ENCODE results near the gene SCRG1. TPM values are rescaled to one million over a fixed set of nuclear protein-coding genes. Genes with fewer than 3 reads are reported as not detected.

SCRG1 gene
- polyA plus RNA-seq = under 1 TPM in 2 of 4 donors, not detected in 2; 0.15 to 0.43 TPM
- long read RNA-seq, donor 1, full-length matches to known transcripts = 6 of 6 reads
- long read RNA-seq, donor 1, partial matches to known transcripts = 0 of 6 reads
- long read RNA-seq, donor 1, other reads (novel, unspliced or antisense) = 0 of 6 reads
- long read RNA-seq, donor 2, full-length matches to known transcripts = 3 of 3 reads
- long read RNA-seq, donor 2, partial matches to known transcripts = 0 of 3 reads
- long read RNA-seq, donor 2, other reads (novel, unspliced or antisense) = 0 of 3 reads
- long read RNA-seq, donor 3, full-length matches to known transcripts = 2 of 2 reads
- long read RNA-seq, donor 3, partial matches to known transcripts = 0 of 2 reads
- long read RNA-seq, donor 3, other reads (novel, unspliced or antisense) = 0 of 2 reads
- long read RNA-seq, donor 4 = 0 reads
- long read RNA-seq, donor 5 = 0 reads
- long read RNA-seq, donor 6 = 0 reads
- long read RNA-seq, donor 7, full-length matches to known transcripts = 2 of 2 reads
- long read RNA-seq, donor 7, partial matches to known transcripts = 0 of 2 reads
- long read RNA-seq, donor 7, other reads (novel, unspliced or antisense) = 0 of 2 reads
- long read RNA-seq, donor 8 = 0 reads
- long read RNA-seq, donor 9, full-length matches to known transcripts = 1 of 1 reads
- long read RNA-seq, donor 9, partial matches to known transcripts = 0 of 1 reads
- long read RNA-seq, donor 9, other reads (novel, unspliced or antisense) = 0 of 1 reads
- long read RNA-seq, donor 10, full-length matches to known transcripts = 6 of 6 reads
- long read RNA-seq, donor 10, partial matches to known transcripts = 0 of 6 reads
- long read RNA-seq, donor 10, other reads (novel, unspliced or antisense) = 0 of 6 reads

DNA sequence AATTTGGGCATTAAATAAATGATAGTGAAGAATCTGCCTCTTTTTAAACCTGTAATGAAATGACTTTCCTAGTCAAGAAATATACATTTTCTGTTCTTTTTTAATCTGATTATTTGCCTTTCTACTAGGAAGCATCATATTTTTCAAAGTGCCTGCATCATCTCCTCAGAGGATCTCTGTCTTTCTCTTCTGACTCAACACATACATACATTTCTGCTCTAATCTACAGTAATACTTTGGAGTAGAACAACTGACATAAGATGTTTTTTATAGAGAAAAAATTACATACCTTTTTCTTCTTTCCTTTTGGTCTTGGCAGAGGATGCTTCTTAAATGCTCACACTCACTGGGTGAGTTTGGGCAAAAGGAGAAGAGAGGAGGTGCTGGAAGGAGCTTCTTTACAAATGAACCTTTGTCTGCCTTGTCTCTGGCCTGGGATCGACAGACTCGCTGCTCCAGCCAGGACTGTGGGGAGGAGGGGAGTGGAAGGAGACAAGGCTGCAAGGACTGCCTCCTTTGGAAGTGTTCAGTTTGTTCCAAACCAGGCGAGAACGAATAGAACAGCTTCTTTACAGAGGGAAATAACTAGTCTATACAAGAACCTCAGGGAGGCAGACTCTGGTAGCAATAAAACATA, at the start of gene SCRG1:
Gene SCRG1 (minus strand): TSS at position 338 of the 637 bp plus-strand sequence. CDS start 7,702 bp downstream, outside the sequence.
- no peaks in the 10 kb centered on the region for H3K4me1 ChIP-seq (ENCODE audit: control insufficient read depth in 3 of 3, insufficient read depth in 2 of 3, low read depth in 1 of 3, low read length in 2 of 3)
- FAIRE-seq (no peak), DNase-seq (no peak)
- H3K36me3 ChIP-seq (ENCODE audit: control insufficient read depth in 3 of 3, insufficient read depth in 2 of 3, low read depth in 1 of 3, low read length in 3 of 3) = peaks cover 0 to 3% (median 0%) of the 10 kb centered on the region in 3 donors
- 67 to 87% (median 81%) methylated on average over 4 of the region's 4 CpGs for WGBS, 3 donors
- H3K9me3 ChIP-seq (ENCODE audit: control insufficient read depth in 2 of 2, insufficient read depth in 1 of 2, low read depth in 1 of 2, low read length in 1 of 2) = no peaks in the 10 kb centered on the region
- no peaks in the 10 kb centered on the region for H3K27me3 ChIP-seq (ENCODE audit: control insufficient read depth in 3 of 3, insufficient read depth in 3 of 3, low read length in 3 of 3)
- H3K4me3 ChIP-seq (ENCODE audit: low read depth in 1 of 3, low read length in 3 of 3) = no peak within 1 kb of the TSS
- no peak within 1 kb of the TSS for H3K27ac ChIP-seq (ENCODE audit: low read depth in 1 of 3, low read length in 2 of 3)

DNA sequence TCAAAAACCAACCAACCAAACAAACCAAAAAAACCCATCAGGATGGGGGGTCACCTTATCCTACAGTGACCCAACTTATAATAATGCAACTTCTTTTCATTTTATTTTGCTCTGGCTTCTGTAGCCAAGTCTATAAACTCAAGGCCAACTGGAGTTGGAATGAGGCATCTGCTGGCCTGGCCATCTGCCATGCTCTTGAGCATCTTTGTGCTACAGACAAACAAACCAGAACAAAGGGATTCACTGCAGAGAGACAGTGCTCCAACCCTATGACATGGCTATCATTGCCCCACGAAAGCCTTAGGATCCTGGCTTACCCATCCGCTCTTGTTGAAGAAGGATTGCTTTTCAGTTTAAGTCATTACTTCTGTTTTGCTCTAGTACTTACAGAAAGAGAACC, 49.2 kb upstream of the SCRG1 start:
- no peaks in the 10 kb centered on the region for H3K27me3 ChIP-seq (ENCODE audit: control insufficient read depth in 3 of 3, insufficient read depth in 3 of 3, low read length in 3 of 3)
- H3K27ac ChIP-seq (ENCODE audit: low read depth in 1 of 3, low read length in 2 of 3) = no peak overlapping the region
- no peaks in the 10 kb centered on the region for H3K9me3 ChIP-seq (ENCODE audit: control insufficient read depth in 2 of 2, insufficient read depth in 1 of 2, low read depth in 1 of 2, low read length in 1 of 2)
- DNase-seq (no peak), FAIRE-seq (no peak)
- H3K4me3 ChIP-seq (ENCODE audit: low read depth in 1 of 3, low read length in 3 of 3) = no peak overlapping the region
- WGBS, 3 donors = 73 to 87% (median 76%) methylated on average over 2 of the region's 2 CpGs
- H3K4me1 ChIP-seq (ENCODE audit: control insufficient read depth in 3 of 3, insufficient read depth in 2 of 3, low read depth in 1 of 3, low read length in 2 of 3) = no peaks in the 10 kb centered on the region
- no peaks in the 10 kb centered on the region for H3K36me3 ChIP-seq (ENCODE audit: control insufficient read depth in 3 of 3, insufficient read depth in 2 of 3, low read depth in 1 of 3, low read length in 3 of 3)

DNA sequence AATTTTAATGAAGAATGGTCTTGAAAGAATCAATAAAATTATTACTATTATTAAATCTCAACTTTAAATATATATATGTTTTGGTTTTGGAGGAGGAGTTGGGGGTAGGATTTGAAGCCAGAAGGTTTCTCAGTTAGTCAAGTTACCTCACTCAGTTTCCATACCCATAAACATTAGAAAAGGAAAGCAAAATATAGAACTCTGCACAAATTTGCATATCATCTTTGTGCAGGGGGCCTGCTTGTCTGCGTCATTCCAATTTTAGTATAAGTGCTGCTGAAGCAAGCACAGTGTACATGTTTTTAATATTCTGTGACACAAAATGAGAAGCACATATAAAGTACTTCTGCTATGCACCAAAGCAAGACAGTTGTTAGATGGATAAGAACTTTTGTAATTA, 47.5 kb upstream of the SCRG1 start:
- no peak for FAIRE-seq
- no peak for DNase-seq
- H3K27me3 ChIP-seq (ENCODE audit: control insufficient read depth in 3 of 3, insufficient read depth in 3 of 3, low read length in 3 of 3) = no peaks in the 10 kb centered on the region
- 82 to 97% (median 93%) methylated on average over 1 of the region's 1 CpG for WGBS, 3 donors
- no peaks in the 10 kb centered on the region for H3K4me1 ChIP-seq (ENCODE audit: control insufficient read depth in 3 of 3, insufficient read depth in 2 of 3, low read depth in 1 of 3, low read length in 2 of 3)
- no peak overlapping the region for H3K4me3 ChIP-seq (ENCODE audit: low read depth in 1 of 3, low read length in 3 of 3)
- H3K9me3 ChIP-seq (ENCODE audit: control insufficient read depth in 2 of 2, insufficient read depth in 1 of 2, low read depth in 1 of 2, low read length in 1 of 2) = no peaks in the 10 kb centered on the region
- H3K36me3 ChIP-seq (ENCODE audit: control insufficient read depth in 3 of 3, insufficient read depth in 2 of 3, low read depth in 1 of 3, low read length in 3 of 3) = no peaks in the 10 kb centered on the region
- H3K27ac ChIP-seq (ENCODE audit: low read depth in 1 of 3, low read length in 2 of 3) = no peak overlapping the region

DNA sequence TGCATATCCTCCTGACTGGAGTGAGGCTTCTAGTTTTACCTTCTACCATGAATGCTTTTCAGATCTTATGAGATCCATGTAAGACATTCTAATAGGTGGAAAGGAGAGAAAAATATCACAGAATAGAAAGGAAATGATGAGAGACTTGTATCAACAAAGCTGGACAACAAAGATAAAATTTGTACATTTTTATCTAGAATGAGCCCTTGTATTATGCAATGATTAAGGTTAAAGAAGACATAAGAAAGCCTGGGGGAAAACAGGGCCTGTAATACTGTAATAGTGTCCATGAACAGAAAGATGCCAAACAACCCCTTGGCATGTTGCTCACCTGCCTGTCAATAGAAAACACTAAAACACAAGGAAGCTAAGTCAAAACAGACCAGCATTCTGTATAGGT, 44.2 kb upstream of the SCRG1 start:
- H3K27ac ChIP-seq (ENCODE audit: low read depth in 1 of 3, low read length in 2 of 3) = no peak overlapping the region
- no peaks in the 10 kb centered on the region for H3K4me1 ChIP-seq (ENCODE audit: control insufficient read depth in 3 of 3, insufficient read depth in 2 of 3, low read depth in 1 of 3, low read length in 2 of 3)
- H3K27me3 ChIP-seq (ENCODE audit: control insufficient read depth in 3 of 3, insufficient read depth in 3 of 3, low read length in 3 of 3) = no peaks in the 10 kb centered on the region
- H3K9me3 ChIP-seq (ENCODE audit: control insufficient read depth in 2 of 2, insufficient read depth in 1 of 2, low read depth in 1 of 2, low read length in 1 of 2) = peaks cover 0 to 7% of the 10 kb centered on the region in 2 donors
- no peaks in the 10 kb centered on the region for H3K36me3 ChIP-seq (ENCODE audit: control insufficient read depth in 3 of 3, insufficient read depth in 2 of 3, low read depth in 1 of 3, low read length in 3 of 3)
- no peak for DNase-seq
- no peak for FAIRE-seq
- H3K4me3 ChIP-seq (ENCODE audit: low read depth in 1 of 3, low read length in 3 of 3) = no peak overlapping the region

DNA sequence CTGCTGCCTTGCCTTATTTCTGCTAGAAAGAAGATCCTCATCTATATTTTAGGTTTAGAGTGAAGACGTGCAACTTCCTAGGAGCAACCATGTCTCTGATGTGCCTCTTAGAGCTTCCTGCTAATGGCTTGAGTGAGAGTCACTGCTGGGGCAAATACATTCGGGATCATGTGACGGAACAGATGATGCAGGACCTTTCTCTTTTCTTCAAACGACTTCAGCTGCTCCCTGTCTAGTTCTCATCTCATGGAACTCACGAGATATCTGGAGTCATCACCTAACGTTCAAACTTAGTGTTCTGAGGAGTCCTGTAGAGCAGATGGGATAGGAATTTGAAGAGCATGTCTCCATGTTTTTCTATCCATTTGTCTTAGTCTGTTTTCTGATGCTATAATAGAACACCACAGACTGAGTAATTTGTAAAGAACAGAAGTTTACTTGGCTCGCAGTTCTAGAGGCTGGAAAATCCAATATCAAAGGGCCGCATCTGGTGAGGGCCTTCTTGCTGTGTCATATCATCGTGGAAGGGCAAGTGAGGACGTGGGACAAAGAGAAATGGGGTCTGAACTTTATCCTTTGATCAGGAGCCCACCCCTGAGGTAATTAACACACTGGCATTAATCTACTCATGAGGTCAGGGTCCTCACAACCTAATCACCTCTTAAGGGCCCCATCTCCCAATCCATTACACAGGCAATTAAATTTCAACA, 43.5 kb upstream of the SCRG1 start:
- DNase-seq (no peak), FAIRE-seq (no peak)
- H3K9me3 ChIP-seq (ENCODE audit: control insufficient read depth in 2 of 2, insufficient read depth in 1 of 2, low read depth in 1 of 2, low read length in 1 of 2) = peaks cover 0 to 7% of the 10 kb centered on the region in 2 donors
- H3K4me1 ChIP-seq (ENCODE audit: control insufficient read depth in 3 of 3, insufficient read depth in 2 of 3, low read depth in 1 of 3, low read length in 2 of 3) = no peaks in the 10 kb centered on the region
- H3K36me3 ChIP-seq (ENCODE audit: control insufficient read depth in 3 of 3, insufficient read depth in 2 of 3, low read depth in 1 of 3, low read length in 3 of 3) = no peaks in the 10 kb centered on the region
- WGBS, 3 donors = 88 to 89% (median 88%) methylated on average over 10 of the region's 10 CpGs
- no peak overlapping the region for H3K27ac ChIP-seq (ENCODE audit: low read depth in 1 of 3, low read length in 2 of 3)
- no peak overlapping the region for H3K4me3 ChIP-seq (ENCODE audit: low read depth in 1 of 3, low read length in 3 of 3)
- H3K27me3 ChIP-seq (ENCODE audit: control insufficient read depth in 3 of 3, insufficient read depth in 3 of 3, low read length in 3 of 3) = no peaks in the 10 kb centered on the region

DNA sequence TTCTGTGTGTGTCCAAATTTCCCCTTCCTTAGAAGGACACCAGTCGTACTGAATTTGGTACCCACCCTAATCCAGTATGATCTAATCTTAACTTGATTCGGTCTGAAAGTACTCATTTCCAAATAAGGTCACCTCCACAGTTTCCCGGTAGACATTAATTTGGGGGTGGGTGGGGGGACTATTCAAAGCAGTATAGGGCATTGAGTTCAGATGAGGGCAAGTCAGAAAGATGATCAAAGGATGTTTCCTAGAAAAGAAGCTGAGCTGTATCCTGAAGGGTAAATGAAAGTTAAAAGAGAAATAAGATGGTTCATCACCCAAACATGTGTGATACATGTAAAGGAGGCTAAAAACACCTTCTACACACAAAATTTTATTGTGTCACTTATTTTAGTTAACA, 42.0 kb upstream of the SCRG1 start:
- Histone ChIP-seq H3K27ac (ENCODE audit: low read depth in 1 of 3, low read length in 2 of 3) (no peak overlapping the region), H3K4me3 (ENCODE audit: low read depth in 1 of 3, low read length in 3 of 3) (no peak overlapping the region), H3K36me3 (ENCODE audit: control insufficient read depth in 3 of 3, insufficient read depth in 2 of 3, low read depth in 1 of 3, low read length in 3 of 3) (no peaks in the 10 kb centered on the region), H3K4me1 (ENCODE audit: control insufficient read depth in 3 of 3, insufficient read depth in 2 of 3, low read depth in 1 of 3, low read length in 2 of 3) (no peaks in the 10 kb centered on the region), H3K9me3 (ENCODE audit: control insufficient read depth in 2 of 2, insufficient read depth in 1 of 2, low read depth in 1 of 2, low read length in 1 of 2) (peaks cover 0 to 7% of the 10 kb centered on the region in 2 donors), H3K27me3 (ENCODE audit: control insufficient read depth in 3 of 3, insufficient read depth in 3 of 3, low read length in 3 of 3) (no peaks in the 10 kb centered on the region)
- FAIRE-seq (no peak), DNase-seq (no peak)
- 84 to 93% (median 86%) methylated on average over 3 of the region's 3 CpGs for WGBS, 3 donors

DNA sequence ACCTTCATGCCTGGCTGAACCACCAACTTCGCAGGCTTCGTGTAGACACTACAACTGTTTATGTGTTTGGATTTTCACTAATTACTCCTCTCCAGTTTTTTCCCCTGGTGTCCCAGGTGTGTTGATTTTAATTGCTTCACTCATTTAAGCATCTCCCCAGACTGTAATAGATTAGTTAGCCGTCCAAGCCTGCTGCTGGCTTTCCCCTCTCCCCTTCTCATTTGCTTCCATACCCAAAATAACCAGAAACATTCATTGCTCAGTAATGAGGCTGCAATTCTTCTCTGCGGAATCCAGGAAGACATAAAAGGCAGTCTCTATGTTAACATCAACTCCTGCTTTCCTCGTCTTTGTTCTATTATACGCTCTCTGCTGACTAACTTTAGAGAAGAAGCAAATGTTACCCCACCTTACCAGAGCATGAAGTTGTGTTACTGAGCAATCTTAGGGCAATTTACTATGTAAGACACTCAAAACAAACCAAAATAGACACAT, 37.9 kb upstream of the SCRG1 start:
- Histone ChIP-seq H3K27me3 (ENCODE audit: control insufficient read depth in 3 of 3, insufficient read depth in 3 of 3, low read length in 3 of 3) (no peaks in the 10 kb centered on the region), H3K9me3 (ENCODE audit: control insufficient read depth in 2 of 2, insufficient read depth in 1 of 2, low read depth in 1 of 2, low read length in 1 of 2) (peaks cover 0 to 10% of the 10 kb centered on the region in 2 donors), H3K36me3 (ENCODE audit: control insufficient read depth in 3 of 3, insufficient read depth in 2 of 3, low read depth in 1 of 3, low read length in 3 of 3) (no peaks in the 10 kb centered on the region), H3K4me1 (ENCODE audit: control insufficient read depth in 3 of 3, insufficient read depth in 2 of 3, low read depth in 1 of 3, low read length in 2 of 3) (no peaks in the 10 kb centered on the region), H3K27ac (ENCODE audit: low read depth in 1 of 3, low read length in 2 of 3) (no peak overlapping the region), H3K4me3 (ENCODE audit: low read depth in 1 of 3, low read length in 3 of 3) (no peak overlapping the region)
- 87 to 91% (median 91%) methylated on average over 6 of the region's 6 CpGs for WGBS, 3 donors
- DNase-seq = no peak
- no peak for FAIRE-seq

DNA sequence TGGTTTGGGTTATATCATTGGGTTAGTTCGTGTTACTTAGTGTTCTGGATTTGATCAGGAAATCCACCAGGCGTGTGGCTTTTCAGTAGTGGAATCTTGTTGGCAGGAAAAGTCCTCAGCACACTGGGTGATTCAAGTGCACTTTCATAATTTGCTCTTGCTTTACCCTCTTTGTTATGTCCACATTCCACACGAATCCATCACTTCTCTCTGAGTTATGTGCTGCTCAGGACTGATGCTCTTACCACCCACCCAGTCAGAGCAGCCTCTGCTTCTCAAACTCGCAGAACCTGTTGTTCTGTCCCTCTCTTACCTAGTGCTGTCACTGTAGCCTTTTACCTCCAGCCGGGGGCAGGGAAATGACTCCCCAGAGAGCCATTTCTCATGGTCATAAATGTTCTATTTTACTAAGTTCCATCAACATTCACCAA, 37.2 kb upstream of the SCRG1 start:
- Histone ChIP-seq H3K4me3 (ENCODE audit: low read depth in 1 of 3, low read length in 3 of 3) (no peak overlapping the region), H3K27ac (ENCODE audit: low read depth in 1 of 3, low read length in 2 of 3) (no peak overlapping the region), H3K4me1 (ENCODE audit: control insufficient read depth in 3 of 3, insufficient read depth in 2 of 3, low read depth in 1 of 3, low read length in 2 of 3) (no peaks in the 10 kb centered on the region), H3K27me3 (ENCODE audit: control insufficient read depth in 3 of 3, insufficient read depth in 3 of 3, low read length in 3 of 3) (no peaks in the 10 kb centered on the region), H3K9me3 (ENCODE audit: control insufficient read depth in 2 of 2, insufficient read depth in 1 of 2, low read depth in 1 of 2, low read length in 1 of 2) (peaks cover 0 to 10% of the 10 kb centered on the region in 2 donors), H3K36me3 (ENCODE audit: control insufficient read depth in 3 of 3, insufficient read depth in 2 of 3, low read depth in 1 of 3, low read length in 3 of 3) (no peaks in the 10 kb centered on the region)
- no peak for FAIRE-seq
- DNase-seq = no peak
- WGBS, 3 donors = 66 to 81% (median 75%) methylated on average over 5 of the region's 5 CpGs
